ENCODE results near the gene CDC42EP5.

DNA sequence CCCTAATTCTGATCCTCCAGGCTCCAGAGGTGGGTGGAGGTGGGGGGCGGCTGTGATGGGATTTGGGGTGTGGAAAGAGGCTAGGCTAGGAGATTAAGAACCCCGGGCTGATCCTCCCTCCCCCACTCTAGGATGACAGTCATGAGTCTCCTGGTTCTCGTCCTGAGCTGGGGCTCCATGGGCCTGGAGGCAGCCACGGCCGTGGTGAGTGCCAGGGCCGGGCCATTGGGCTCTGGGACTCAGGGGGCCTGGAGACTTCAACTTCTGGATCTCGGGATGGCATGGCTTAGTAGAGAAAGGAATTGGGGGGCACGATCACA lies 44.0 kb downstream of the CDC42EP5 start:
- no peak for TF ChIP-seq POLR2AphosphoS5 (IDR thresholded peaks at IDR 0.05)
- TF ChIP-seq, protein P1, sequence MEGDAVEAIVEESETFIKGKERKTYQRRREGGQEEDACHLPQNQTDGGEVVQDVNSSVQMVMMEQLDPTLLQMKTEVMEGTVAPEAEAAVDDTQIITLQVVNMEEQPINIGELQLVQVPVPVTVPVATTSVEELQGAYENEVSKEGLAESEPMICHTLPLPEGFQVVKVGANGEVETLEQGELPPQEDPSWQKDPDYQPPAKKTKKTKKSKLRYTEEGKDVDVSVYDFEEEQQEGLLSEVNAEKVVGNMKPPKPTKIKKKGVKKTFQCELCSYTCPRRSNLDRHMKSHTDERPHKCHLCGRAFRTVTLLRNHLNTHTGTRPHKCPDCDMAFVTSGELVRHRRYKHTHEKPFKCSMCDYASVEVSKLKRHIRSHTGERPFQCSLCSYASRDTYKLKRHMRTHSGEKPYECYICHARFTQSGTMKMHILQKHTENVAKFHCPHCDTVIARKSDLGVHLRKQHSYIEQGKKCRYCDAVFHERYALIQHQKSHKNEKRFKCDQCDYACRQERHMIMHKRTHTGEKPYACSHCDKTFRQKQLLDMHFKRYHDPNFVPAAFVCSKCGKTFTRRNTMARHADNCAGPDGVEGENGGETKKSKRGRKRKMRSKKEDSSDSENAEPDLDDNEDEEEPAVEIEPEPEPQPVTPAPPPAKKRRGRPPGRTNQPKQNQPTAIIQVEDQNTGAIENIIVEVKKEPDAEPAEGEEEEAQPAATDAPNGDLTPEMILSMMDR (IDR thresholded peaks at IDR 0.05), result no peak
